GM12801 (cell line): ENCODE results near the gene CHRM4.

ENCODE experiments used
- TF ChIP-seq, protein P1 (sequence below): IDR thresholded peaks from one replicate; pipeline ENCODE4 v1.5.1; 2011; ENCODE audit warnings: control low read depth; ENCODE audit not compliant: insufficient read length; ENCODE audit errors: extremely low read depth

CHRM4 gene

DNA sequence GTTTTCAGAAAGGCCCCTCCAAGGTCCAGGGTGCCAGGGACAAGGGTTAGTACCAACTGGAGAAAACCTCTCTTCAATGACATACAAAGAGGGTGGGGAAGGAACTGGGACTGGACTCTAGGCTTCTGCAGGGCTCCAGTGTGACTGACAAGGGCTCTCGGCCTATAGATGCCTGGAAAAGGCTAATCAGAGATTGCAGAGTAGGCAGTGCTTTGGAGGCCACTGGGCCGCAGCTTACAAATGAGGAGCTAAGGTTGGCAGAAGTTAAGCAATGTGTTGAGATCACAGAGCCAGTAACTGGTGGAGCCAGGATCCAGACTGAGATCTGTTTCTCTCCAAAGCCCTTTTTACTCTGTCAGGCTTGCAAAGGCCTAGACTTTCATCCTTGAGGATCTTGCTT is 51.8 kb downstream of the CHRM4 start:
- TF ChIP-seq, protein P1, sequence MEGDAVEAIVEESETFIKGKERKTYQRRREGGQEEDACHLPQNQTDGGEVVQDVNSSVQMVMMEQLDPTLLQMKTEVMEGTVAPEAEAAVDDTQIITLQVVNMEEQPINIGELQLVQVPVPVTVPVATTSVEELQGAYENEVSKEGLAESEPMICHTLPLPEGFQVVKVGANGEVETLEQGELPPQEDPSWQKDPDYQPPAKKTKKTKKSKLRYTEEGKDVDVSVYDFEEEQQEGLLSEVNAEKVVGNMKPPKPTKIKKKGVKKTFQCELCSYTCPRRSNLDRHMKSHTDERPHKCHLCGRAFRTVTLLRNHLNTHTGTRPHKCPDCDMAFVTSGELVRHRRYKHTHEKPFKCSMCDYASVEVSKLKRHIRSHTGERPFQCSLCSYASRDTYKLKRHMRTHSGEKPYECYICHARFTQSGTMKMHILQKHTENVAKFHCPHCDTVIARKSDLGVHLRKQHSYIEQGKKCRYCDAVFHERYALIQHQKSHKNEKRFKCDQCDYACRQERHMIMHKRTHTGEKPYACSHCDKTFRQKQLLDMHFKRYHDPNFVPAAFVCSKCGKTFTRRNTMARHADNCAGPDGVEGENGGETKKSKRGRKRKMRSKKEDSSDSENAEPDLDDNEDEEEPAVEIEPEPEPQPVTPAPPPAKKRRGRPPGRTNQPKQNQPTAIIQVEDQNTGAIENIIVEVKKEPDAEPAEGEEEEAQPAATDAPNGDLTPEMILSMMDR, result no peak

DNA sequence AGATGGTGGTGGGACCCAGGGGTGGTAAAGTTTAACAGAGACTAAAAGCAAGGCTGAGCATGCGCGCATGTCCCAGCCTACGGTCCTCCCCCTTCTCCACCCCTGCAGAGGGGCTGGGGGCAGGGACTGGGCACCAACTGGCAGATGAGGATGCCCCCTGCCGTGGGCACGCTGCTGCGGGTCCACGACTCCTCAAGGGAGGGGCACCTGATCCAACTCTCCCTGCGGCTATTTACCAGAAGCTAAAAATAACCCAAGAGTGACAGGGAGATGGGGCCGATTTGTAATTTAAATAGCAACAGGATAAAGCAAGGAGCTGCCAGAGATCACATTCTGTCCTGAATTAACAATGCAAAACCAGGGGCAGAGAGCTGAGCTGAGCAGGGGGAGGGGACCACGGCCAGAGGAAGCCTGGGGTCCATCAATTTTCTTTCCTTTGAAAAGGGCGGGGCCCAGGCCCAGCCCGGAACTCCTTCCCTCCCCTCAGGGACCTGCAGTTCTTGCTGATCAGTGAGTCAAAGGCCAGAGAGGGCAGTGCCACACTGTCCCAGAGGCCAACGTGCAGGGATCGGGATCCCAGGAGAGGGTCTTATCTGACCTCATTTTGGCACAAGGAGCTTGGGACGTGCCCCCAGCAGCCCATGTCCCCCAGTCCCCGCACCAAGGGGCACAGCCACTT is 52.4 kb downstream of the CHRM4 start:
- TF ChIP-seq, protein P1, result no peak

DNA sequence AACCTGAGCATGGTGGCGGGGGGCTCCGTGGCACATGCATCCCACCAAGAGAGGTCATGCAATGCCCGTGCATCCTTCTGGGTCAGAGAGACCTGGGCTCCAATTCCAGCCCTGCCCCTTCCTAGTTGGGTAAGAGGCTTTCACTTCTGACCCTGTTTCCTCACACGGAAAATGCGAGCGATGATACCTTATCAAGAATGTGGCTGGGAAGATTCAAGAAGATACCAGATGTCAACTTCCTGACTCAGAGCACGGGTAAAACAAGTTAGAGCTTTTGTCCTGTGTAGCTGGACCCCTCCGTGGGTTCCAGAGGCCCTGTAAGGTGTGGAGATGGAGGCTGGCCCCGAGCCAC is 53.0 kb downstream of the CHRM4 start:
- TF ChIP-seq, protein P1, result no peak

DNA sequence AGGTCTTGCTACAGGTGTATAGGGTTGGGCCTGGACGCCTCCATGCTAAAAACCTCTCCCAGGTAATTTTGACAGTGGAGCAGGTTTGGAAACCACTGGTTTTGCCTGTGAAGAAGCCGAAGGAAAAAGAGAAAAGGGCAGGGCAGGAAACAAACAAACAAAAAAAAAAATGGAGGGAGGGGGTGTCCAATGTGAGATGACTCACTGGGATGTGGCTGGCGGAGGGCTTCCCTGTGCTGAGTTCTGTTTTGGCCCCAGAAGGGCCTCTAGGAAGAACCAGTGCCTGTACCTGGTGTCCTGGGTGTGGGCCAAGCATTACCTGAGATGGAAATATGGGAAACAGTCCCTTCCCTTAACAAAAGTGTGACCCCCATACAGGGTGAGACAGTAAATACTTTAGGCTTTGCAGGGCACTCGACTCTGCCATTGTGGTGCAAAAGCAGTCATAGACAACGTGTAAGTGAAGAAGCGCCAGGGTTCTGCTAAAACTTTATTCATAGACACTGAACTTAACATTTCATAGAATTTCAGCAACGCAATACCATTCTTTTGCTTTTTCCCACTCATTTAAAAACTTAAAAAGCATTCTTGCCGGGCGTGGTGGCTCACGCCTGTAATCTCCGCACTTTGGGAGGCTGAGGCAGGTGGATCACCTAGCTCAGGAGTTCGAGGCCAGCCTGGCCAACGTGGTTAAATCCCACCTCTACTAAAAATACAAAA is 53.8 kb downstream of the CHRM4 start:
- TF ChIP-seq, protein P1, result no peak

DNA sequence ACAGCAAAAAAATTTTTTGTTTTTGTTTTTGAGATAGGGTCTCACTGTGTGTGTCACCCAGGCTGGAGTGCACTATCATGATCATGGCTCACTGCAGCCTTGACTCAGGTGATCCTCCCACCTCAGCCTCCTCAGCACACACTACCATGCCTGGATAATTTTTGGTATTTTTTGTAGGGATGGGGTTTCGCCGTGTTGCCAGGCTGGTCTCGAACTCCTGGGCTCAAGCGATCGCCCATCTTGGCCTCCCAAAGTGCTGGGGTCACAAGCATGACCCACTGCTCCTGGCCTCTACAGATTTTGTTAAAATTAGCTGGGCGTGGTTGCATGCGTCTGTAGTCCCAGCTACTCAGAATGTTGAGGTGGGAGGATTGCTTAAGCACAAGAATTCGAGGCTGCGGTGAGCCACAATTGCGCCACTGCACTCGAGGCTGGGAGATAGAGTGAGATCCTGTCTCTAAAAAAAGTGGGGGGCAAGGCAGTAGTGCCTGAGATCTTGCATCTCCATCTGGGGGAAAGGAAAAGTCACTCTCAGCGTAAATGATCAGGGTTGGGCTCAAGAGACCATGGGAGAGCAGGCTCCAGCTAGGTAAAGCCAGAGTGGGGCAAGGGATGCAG is 54.9 kb downstream of the CHRM4 start:
- TF ChIP-seq, protein P1, result no peak

DNA sequence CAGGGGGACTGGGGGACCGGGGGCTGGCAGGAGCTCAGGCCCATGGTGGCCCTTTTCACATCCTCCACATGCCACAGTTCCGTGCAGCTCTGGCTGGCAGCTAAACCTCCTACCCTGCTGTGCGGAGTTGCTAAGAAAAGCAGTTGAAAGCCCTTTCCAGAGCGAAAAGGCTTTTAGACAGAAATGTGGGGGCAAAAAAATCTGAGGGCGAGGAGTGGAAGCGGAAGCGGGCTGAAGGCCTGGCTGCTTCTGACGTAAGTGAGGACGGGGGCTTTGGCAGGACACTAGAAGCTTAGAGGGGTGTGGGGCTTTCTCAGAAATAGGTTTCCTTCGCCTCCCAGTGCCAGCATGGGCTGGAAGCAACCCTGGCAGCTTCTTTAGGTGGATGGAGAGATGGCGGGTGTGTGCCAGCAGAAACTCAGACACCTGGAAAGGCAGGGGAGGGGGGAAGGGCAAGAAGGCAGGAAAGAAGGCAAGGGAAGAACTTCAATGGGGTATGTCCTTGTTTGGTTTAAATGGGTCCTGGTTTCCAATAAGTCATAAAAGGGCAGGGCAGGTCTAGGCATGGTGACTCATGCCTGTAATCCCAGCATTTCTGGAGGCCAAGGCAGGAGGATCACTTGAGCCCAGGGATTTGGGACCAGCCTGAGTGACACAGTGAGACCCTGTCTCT is 55.5 kb downstream of the CHRM4 start:
- TF ChIP-seq, protein P1, result no peak

DNA sequence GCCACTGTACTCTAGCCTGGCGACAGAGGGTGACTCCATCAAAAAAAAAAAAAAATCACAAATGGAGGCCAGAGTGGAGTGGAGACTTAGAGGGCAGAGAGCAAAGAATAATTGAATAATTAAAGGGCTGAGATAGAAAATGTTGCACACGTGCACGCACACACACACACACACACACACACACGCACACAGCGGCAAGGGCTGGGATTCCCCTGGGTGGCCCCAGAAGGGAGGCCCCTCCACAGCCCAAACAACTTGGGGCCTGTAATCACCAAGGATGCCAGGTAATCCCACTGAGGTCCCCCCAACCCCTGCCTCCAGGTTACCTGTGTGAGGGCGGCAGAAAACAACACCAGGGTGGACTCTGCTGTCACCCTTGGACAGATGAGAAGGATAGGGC is 56.3 kb downstream of the CHRM4 start:
- TF ChIP-seq, protein P1, result no peak
